ENCODE measurements around the gene CCNI2. TPM values are rescaled to one million over a fixed set of nuclear protein-coding genes. Genes with fewer than 3 reads are reported as not detected.

The CCNI2 gene
- total and polyA plus RNA-seq, 8 donors, result 0.42 to 2.5 (median 1.1) TPM

GRCh38 chr5:132787076-132787475, 39.9 kb downstream of the CCNI2 start:
- no peak overlapping the region for H3K27ac ChIP-seq
- DNase-seq (no peak), ATAC-seq (no peak)
- no peak overlapping the region for H3K4me3 ChIP-seq
- H3K9me3 ChIP-seq, result no peaks in the 10 kb centered on the region
- TF ChIP-seq CTCF (IDR thresholded peaks at IDR 0.05), result no peak
- peaks cover 0 to 7% of the 10 kb centered on the region in 2 donors for H3K4me1 ChIP-seq
- H3K27me3 ChIP-seq, result peaks cover 0 to 12% of the 10 kb centered on the region in 2 donors
- no peaks in the 10 kb centered on the region for H3K36me3 ChIP-seq
- intact Hi-C loops (cut with DNase I), result no loop called here

GRCh38 chr5:132788508-132788907, 41.3 kb downstream of the CCNI2 start:
- no peak for ATAC-seq
- Histone ChIP-seq H3K36me3 (no peaks in the 10 kb centered on the region), H3K27ac (no peak overlapping the region), H3K4me1 (no peaks in the 10 kb centered on the region), H3K4me3 (no peak overlapping the region), H3K27me3 (peaks cover 0 to 3% of the 10 kb centered on the region in 2 donors), H3K9me3 (no peaks in the 10 kb centered on the region)
- TF ChIP-seq CTCF (IDR thresholded peaks at IDR 0.05), result no peak
- intact Hi-C loops (cut with DNase I), result no loop called here
- DNase-seq, result no peak

GRCh38 chr5:132788990-132789886, 42.0 kb downstream of the CCNI2 start:
- no peaks in the 10 kb centered on the region for H3K27me3 ChIP-seq
- no peak overlapping the region for H3K27ac ChIP-seq
- TF ChIP-seq CTCF (IDR thresholded peaks at IDR 0.05), result no peak
- H3K4me1 ChIP-seq, result no peaks in the 10 kb centered on the region
- no peak overlapping the region for H3K4me3 ChIP-seq
- intact Hi-C loops (cut with DNase I), result no loop called here
- no peaks in the 10 kb centered on the region for H3K9me3 ChIP-seq
- DNase-seq, result no peak
- ATAC-seq, result no peak
- H3K36me3 ChIP-seq, result no peaks in the 10 kb centered on the region

GRCh38 chr5:132790201-132790865, 43.1 kb downstream of the CCNI2 start:
- Histone ChIP-seq H3K4me3 (no peak overlapping the region), H3K9me3 (no peaks in the 10 kb centered on the region), H3K27ac (no peak overlapping the region), H3K27me3 (no peaks in the 10 kb centered on the region), H3K4me1 (no peaks in the 10 kb centered on the region), H3K36me3 (no peaks in the 10 kb centered on the region)
- intact Hi-C loops (cut with DNase I), result no loop called here
- ATAC-seq, result no peak
- no peak for TF ChIP-seq CTCF (IDR thresholded peaks at IDR 0.05)
- no peak for DNase-seq

GRCh38 chr5:132791026-132791425, 43.8 kb downstream of the CCNI2 start:
- Histone ChIP-seq H3K27me3 (no peaks in the 10 kb centered on the region), H3K4me1 (no peaks in the 10 kb centered on the region), H3K27ac (no peak overlapping the region), H3K9me3 (no peaks in the 10 kb centered on the region), H3K36me3 (no peaks in the 10 kb centered on the region), H3K4me3 (no peak overlapping the region)
- DNase-seq (no peak), ATAC-seq (no peak)
- no peak for TF ChIP-seq CTCF (IDR thresholded peaks at IDR 0.05)
- intact Hi-C loops (cut with DNase I), result no loop called here

All from left lung (tissue), 10 donors.